ENCODE data around the gene ORC3. TPM values are rescaled to one million over a fixed set of nuclear protein-coding genes. Genes with fewer than 3 reads are reported as not detected.
A peak's percentile ranks its signal among the peaks of the same experiment; 100 is the strongest.
"Not testable (repeated sequence)": the region's sequence is repeated elsewhere in the genome, so short reads cannot be mapped to it uniquely, and the experiment has no call there.

Gene ORC3
- total RNA-seq, 1 donor from 2014 or later: 27.7 TPM

- Mint-ChIP-seq H3K4me1 (peaks cover 91% of the 10 kb centered on the region), H3K9me3 (no peaks in the 10 kb centered on the region), H3K27me3 (no peaks in the 10 kb centered on the region), H3K27ac (no peak overlapping the region), H3K4me3 (no peak overlapping the region), H3K36me3 (ENCODE audit: low read depth) (peaks cover 28% of the 10 kb centered on the region)
- POLR2A ChIA-PET: interaction anchor here (0.8 to 1.2 kb wide), 3 partner anchors 12 to 98 kb away, joined by 3 to 5 read pairs (median 3); partner anchors contain the start of genes ORC3 and RARS2
- intact Hi-C loops (cut with micrococcal nuclease): loop anchor here (2.0 kb wide), 1 partner anchor 14 kb away; no protein-coding TSS in a partner anchor
- ATAC-seq (ENCODE audit: low read depth) (no peak), DNase-seq (no peak)
- TF ChIP-seq CTCF (IDR thresholded peaks at IDR 0.05): no peak
- CTCF ChIA-PET: no interaction called here
Measured at GRCh38 chr6:87687296-87687695, 97.4 kb downstream of the ORC3 start.

- H3K4me3 Mint-ChIP-seq; CTCF ChIA-PET; H3K27ac Mint-ChIP-seq; H3K9me3 Mint-ChIP-seq; ATAC-seq (ENCODE audit: low read depth); DNase-seq; H3K27me3 Mint-ChIP-seq: not testable (repeated sequence)
- POLR2A ChIA-PET: interaction anchor here (0.8 to 1.2 kb wide), 3 partner anchors 11 to 98 kb away, joined by 3 to 5 read pairs (median 3); partner anchors contain the start of genes ORC3 and RARS2
- Mint-ChIP-seq H3K36me3 (ENCODE audit: low read depth) (peaks cover 31% of the 10 kb centered on the region), H3K4me1 (peaks cover 92% of the 10 kb centered on the region)
- intact Hi-C loops (cut with micrococcal nuclease): loop anchor here (2.0 kb wide), 1 partner anchor 13 kb away; no protein-coding TSS in a partner anchor
Measured at GRCh38 chr6:87687893-87688292, 98.0 kb downstream of the ORC3 start.

GRCh38 chr6:87690441-87690840 lies 100.5 kb downstream of the ORC3 start:
- H3K9me3 Mint-ChIP-seq: no peaks in the 10 kb centered on the region
- H3K4me1 Mint-ChIP-seq: peaks cover 90% of the 10 kb centered on the region
- ATAC-seq (ENCODE audit: low read depth): no peak
- POLR2A ChIA-PET: no interaction called here
- no peak overlapping the region for H3K4me3 Mint-ChIP-seq
- peak overlapping the region; percentile 50 for H3K27ac Mint-ChIP-seq
- H3K36me3 Mint-ChIP-seq (ENCODE audit: low read depth): peaks cover 41% of the 10 kb centered on the region
- CTCF ChIA-PET: interaction anchor here (2.2 kb wide), 1 partner anchor 10 kb away, joined by 9 read pairs; no protein-coding TSS in a partner anchor
- DNase-seq: no peak
- no peak for TF ChIP-seq CTCF (IDR thresholded peaks at IDR 0.05)
- intact Hi-C loops (cut with micrococcal nuclease): no loop called here
- no peaks in the 10 kb centered on the region for H3K27me3 Mint-ChIP-seq

GRCh38 chr6:87692086-87692485 lies 102.2 kb downstream of the ORC3 start:
- Mint-ChIP-seq H3K27ac (peak overlapping the region; percentile 46), H3K9me3 (no peaks in the 10 kb centered on the region), H3K4me3 (no peak overlapping the region), H3K4me1 (peaks cover 86% of the 10 kb centered on the region), H3K27me3 (no peaks in the 10 kb centered on the region), H3K36me3 (ENCODE audit: low read depth) (peaks cover 35% of the 10 kb centered on the region)
- CTCF ChIA-PET: no interaction called here
- POLR2A ChIA-PET: interaction anchor here (0.6 to 1.2 kb wide), 3 partner anchors 8 to 203 kb away, joined by 3 to 15 read pairs (median 6); partner anchors contain the start of gene AKIRIN2
- TF ChIP-seq CTCF (IDR thresholded peaks at IDR 0.05): no peak
- ATAC-seq (ENCODE audit: low read depth) (no peak), DNase-seq (no peak)
- intact Hi-C loops (cut with micrococcal nuclease): no loop called here

- Mint-ChIP-seq H3K36me3 (ENCODE audit: low read depth) (peaks cover 36% of the 10 kb centered on the region), H3K4me1 (peaks cover 77% of the 10 kb centered on the region)
- H3K4me3 Mint-ChIP-seq; intact Hi-C loops (cut with micrococcal nuclease); ATAC-seq (ENCODE audit: low read depth); CTCF ChIA-PET; H3K9me3 Mint-ChIP-seq; DNase-seq; H3K27ac Mint-ChIP-seq; H3K27me3 Mint-ChIP-seq: not testable (repeated sequence)
- POLR2A ChIA-PET: interaction anchor here (1.1 to 1.8 kb wide), 2 partner anchors 60 to 100 kb away, joined by 4 to 6 read pairs; no protein-coding TSS in a partner anchor
Measured at GRCh38 chr6:87696817-87697216, 106.9 kb downstream of the ORC3 start.
